K562 (cell line): ENCODE data around the gene PLEKHG5. TPM values are rescaled to one million over a fixed set of nuclear protein-coding genes. Genes with fewer than 3 reads are reported as not detected.

ENCODE experiments used
- ATAC-seq: fragments of 200-7000 bp; cut with Tn5 transposase; 3 replicates; pipeline ENCODE4 v1.9.1; 2020; ENCODE audit warnings: moderate library complexity
- BruUV-seq: library from RNA; stranded (reverse); fragments of 400-500 nt; replicated peaks from 2 replicates; lab custom pipeline; 2021; lab: Mats Ljungman, UMichigan
- CTCF ChIA-PET: fragments of 300-600 bp; formaldehyde crosslinking; extraction: SDS; loops from one replicate; lab custom pipeline; 2021; ENCODE audit warnings: low intra/inter-chr PET ratio; lab: Yijun Ruan, JAX
- POLR2A ChIA-PET: fragments of 300-600, 350-650 bp; sonication (Branson Sonifier 250); formaldehyde crosslinking; extraction: SDS; loops from one replicate; lab custom pipeline; 2021; ENCODE audit warnings: antibody characterized with exemption, inconsistent platforms; lab: Yijun Ruan, JAX
- DNase-seq, 4 experiments: peaks; one replicate each; pipeline versions ENCODE4 v3.0.0 to v3.0.0-alpha.2; 2011 to 2018; ENCODE audit warnings: low spot score in 3 of 4, mixed read lengths in 3 of 4; ENCODE audit errors: extremely low read depth in 1 of 4
- FAIRE-seq: peaks from 2 replicates; lab custom pipeline; 2011; peaks lifted over from hg19 to GRCh38; lab: Jason Lieb, UNC
- H2AFZ ChIP-seq: 2 replicates; pipeline ENCODE4 v1.6.0; 2011; ENCODE audit warnings: low read depth, low read length, control low read depth, inconsistent platforms
- H3K27ac ChIP-seq: fragments of 200-600 bp; 3 replicates; pipeline ENCODE4 v1.8.0; 2011; ENCODE audit warnings: low read depth, mild to moderate bottlenecking, control low read depth, inconsistent platforms, low read length, moderate library complexity, mixed read lengths; ENCODE audit errors: extremely low read depth
- H3K27me3 ChIP-seq, 2 experiments: fragments of 300-600 bp in 1 of 2; 2 replicates in 1 of 2; 3 replicates in 1 of 2; pipeline versions ENCODE4 v1.6.0 to v1.8.0; 2011; ENCODE audit warnings: inconsistent platforms in 2 of 2, low read length in 2 of 2, mild to moderate bottlenecking in 1 of 2, mixed read lengths in 1 of 2, moderate library complexity in 1 of 2; ENCODE audit not compliant: control insufficient read depth in 2 of 2, insufficient read depth in 2 of 2
- H3K36me3 ChIP-seq: fragments of 300-600 bp; 3 replicates; pipeline ENCODE4 v1.8.0; 2011; ENCODE audit warnings: mild to moderate bottlenecking, low read length, inconsistent platforms; ENCODE audit not compliant: control insufficient read depth, insufficient read depth
- H3K4me1 ChIP-seq, 2 experiments: fragments of 200-600 bp in 1 of 2; replicated peaks in 1 of 2; 2 replicates in 1 of 2; 3 replicates in 1 of 2; pipeline versions ENCODE4 v1.5.1 to v1.8.0; 2011; ENCODE audit warnings: inconsistent platforms in 2 of 2, low read length in 2 of 2, mild to moderate bottlenecking in 1 of 2, mixed read lengths in 1 of 2, moderate library complexity in 1 of 2; ENCODE audit not compliant: control insufficient read depth in 2 of 2, insufficient read depth in 2 of 2
- H3K4me2 ChIP-seq: 2 replicates; pipeline ENCODE4 v1.6.1; 2011; ENCODE audit warnings: low read length, control low read depth, inconsistent platforms, mixed read lengths; ENCODE audit not compliant: insufficient read depth
- H3K4me3 ChIP-seq: fragments of 200-600 bp; sonication (generic), shearing (Covaris generic); 2 replicates; pipeline ENCODE4 v1.5.1; 2016; ENCODE audit warnings: control low read depth, inconsistent platforms
- H3K79me2 ChIP-seq: fragments of 200-600 bp; 3 replicates; pipeline ENCODE4 v1.8.0; 2011; ENCODE audit warnings: low read length, inconsistent platforms; ENCODE audit not compliant: control insufficient read depth, insufficient read depth
- H3K9ac ChIP-seq, 2 experiments: 2 replicates each; pipeline versions ENCODE4 v1.6.0 to v1.6.1; 2011; ENCODE audit warnings: low read depth in 2 of 2, low read length in 2 of 2, control low read depth in 1 of 2, inconsistent platforms in 1 of 2, mild to moderate bottlenecking in 1 of 2, mixed read lengths in 1 of 2; ENCODE audit not compliant: insufficient read depth in 1 of 2
- H3K9me1 ChIP-seq: one replicate; pipeline ENCODE4 v1.6.0; 2011; ENCODE audit warnings: inconsistent platforms, mild to moderate bottlenecking, low read length, moderate library complexity; ENCODE audit not compliant: control insufficient read depth, insufficient read depth
- H3K9me3 ChIP-seq: replicated peaks from 2 replicates; pipeline ENCODE4 v1.5.1; 2011; ENCODE audit warnings: low read depth, low read length, inconsistent platforms; ENCODE audit not compliant: control insufficient read depth, insufficient read depth
- H4K20me1 ChIP-seq: replicated peaks from 2 replicates; pipeline ENCODE4 v1.6.1; 2011; ENCODE audit warnings: low read length, inconsistent platforms, mixed read lengths; ENCODE audit not compliant: control insufficient read depth, insufficient read depth
- CTCF ChIP-seq, 3 experiments: IDR thresholded peaks in 2 of 3; conservative IDR thresholded peaks in 1 of 3; 2 replicates each; pipeline ENCODE4 v1.5.1; 2011 to 2012; ENCODE audit warnings: low read length in 3 of 3, mild to moderate bottlenecking in 3 of 3, control low read depth in 2 of 3, improper control_type of control experiment in 1 of 3, inconsistent platforms in 1 of 3, low read depth in 1 of 3, mixed read lengths in 1 of 3, moderate library complexity in 1 of 3; ENCODE audit not compliant: insufficient read depth in 2 of 3
- E4F1 ChIP-seq: fragments of 250-450 bp; sonication (Bioruptor Pico); IDR thresholded peaks from 2 replicates; pipeline ENCODE4 v1.5.0; 2021; ENCODE audit warnings: mild to moderate bottlenecking, borderline replicate concordance
- FOXJ2 ChIP-seq: fragments of 200-800 bp; sonication (Bioruptor generic); IDR thresholded peaks from 2 replicates; pipeline ENCODE4 v1.6.1; 2016; ENCODE audit warnings: missing genetic modification characterization, missing compliant biosample characterization
- HNRNPUL1 ChIP-seq: fragments of 200-400 bp; formaldehyde crosslinking; IDR thresholded peaks from 2 replicates; pipeline ENCODE4 v1.6.1; 2017; ENCODE audit warnings: low read length
- IFI16 ChIP-seq: fragments of 250-450 bp; sonication (Bioruptor Pico); IDR thresholded peaks from 2 replicates; pipeline ENCODE4 v2.1.2; 2022; ENCODE audit warnings: mild to moderate bottlenecking, inconsistent platforms
- KDM2B ChIP-seq: fragments of 250-450 bp; sonication (Bioruptor Pico); IDR thresholded peaks from 2 replicates; pipeline ENCODE4 v1.8.0; 2021; ENCODE audit warnings: mild to moderate bottlenecking, moderate library complexity
- MYC ChIP-seq, 2 experiments: fragments of 250-450 bp in 1 of 2; sonication (Bioruptor Pico) in 1 of 2; IDR thresholded peaks; 2 replicates each; pipeline versions ENCODE4 v1.5.1 to v1.6.1; 2012 to 2021; ENCODE audit warnings: low read depth in 2 of 2, borderline replicate concordance in 1 of 2, improper control_type of control experiment in 1 of 2, low read length in 1 of 2, mild to moderate bottlenecking in 1 of 2, moderate library complexity in 1 of 2
- NR2F6 ChIP-seq: fragments of 450-650 bp; formaldehyde crosslinking; IDR thresholded peaks from 2 replicates; pipeline ENCODE4 v1.4.0; 2020; ENCODE audit warnings: mild to moderate bottlenecking
- PATZ1 ChIP-seq: fragments of 250-450 bp; sonication (Bioruptor Pico); IDR thresholded peaks from 2 replicates; pipeline ENCODE4 v1.5.0; 2020; ENCODE audit warnings: mild to moderate bottlenecking, borderline replicate concordance
- RBM39 ChIP-seq: fragments of 200-400 bp; formaldehyde crosslinking; optimal IDR thresholded peaks from 2 replicates; pipeline ENCODE3; 2018; ENCODE audit warnings: low read depth, low read length
- TCFL5 ChIP-seq: fragments of 250-450 bp; sonication (Bioruptor Pico); conservative IDR thresholded peaks from 2 replicates; pipeline ENCODE4 v1.6.1; 2021; ENCODE audit warnings: mild to moderate bottlenecking, moderate library complexity, matching md5 sums
- TOE1 ChIP-seq, 2 experiments: fragments of 450-650 bp in 1 of 2; sonication (generic) in 1 of 2; formaldehyde crosslinking in 1 of 2; IDR thresholded peaks; 2 replicates each; pipeline versions ENCODE4 v1.7.1 to v1.8.0; 2016 to 2022; ENCODE audit warnings: borderline replicate concordance in 2 of 2, mild to moderate bottlenecking in 2 of 2, antibody characterized with exemption in 1 of 2, inconsistent platforms in 1 of 2, low read depth in 1 of 2, missing genetic modification reagents in 1 of 2, moderate library complexity in 1 of 2
- WGBS: fragments of 100-300 bp; shearing (Covaris generic); methylation state at CpG from one replicate; pipeline ENCODE4 v1.1.6; 2016; ENCODE audit warnings: low coverage, mixed read lengths; ENCODE audit not compliant: insufficient coverage; ENCODE audit errors: missing lambda C conversion rate; 5-methylcytosine and 5-hydroxymethylcytosine counted together
- in situ Hi-C: fragments of 300-500 bp; cut with MboI; formaldehyde crosslinking; loops from 4 replicates; pipeline ENCODE4 v1.15.0; 2018; ENCODE audit warnings: inconsistent platforms, mixed read lengths
- intact Hi-C: fragments of 100-400 bp; cut with micrococcal nuclease; formaldehyde crosslinking; loops from 2 replicates; pipeline ENCODE4 v1.14.2; 2022
- polyA plus RNA-seq, 8 experiments: library from polyadenylated mRNA; depleted of rRNA in 4 of 8; stranded (reverse) in 5 of 8; unstranded in 3 of 8; fragments of >200 nt; fragmentation: Nextera tagmentation in 2 of 8; fragmentation: Illumina TruSeq in 1 of 8; extraction: Ambion mirVana in 2 of 8; extraction: Trizol in 1 of 8; gene quantifications; 2 replicates each; pipeline versions ENCODE4 v1.2.1 to v1.2.3, GENCODE V29; 2011 to 2014; ENCODE audit warnings: inconsistent platforms in 1 of 8, missing spikeins in 1 of 8
- total RNA-seq, 7 experiments: library from RNA; depleted of rRNA in 6 of 7; stranded (reverse); fragments of >200 nt in 6 of 7; fragmentation: Illumina TruSeq in 2 of 7; extraction: Trizol in 2 of 7; gene quantifications; 2 replicates each; pipeline versions ENCODE4 v1.2.1 to v1.2.3, GENCODE V29; 2011 to 2021; ENCODE audit warnings: low replicate concordance in 1 of 7

PLEKHG5 gene
- total and polyA plus RNA-seq, 9 of the 15 experiments (the other 6 are each of a cell fraction or from before 2014, with no cell fraction given), result 0.04 to 0.29 (median 0.09) TPM; not detected in 3

- intact Hi-C loops, result no loop called here
- no peak for FAIRE-seq
- peak overlapping the region; percentile 62 for H3K4me2 ChIP-seq
- peaks cover 13 to 50% of the 10 kb centered on the region in 2 experiments; a peak in 4 of 5 replicates for H3K27me3 ChIP-seq
- in situ Hi-C loops, result no loop called here
- 15% methylated on average over 67 of the region's 101 CpGs for WGBS
- peaks cover 3% of the 10 kb centered on the region for H3K9me1 ChIP-seq
- peaks cover 38% of the 10 kb centered on the region for H4K20me1 ChIP-seq
- BruUV-seq, result no TSS peak
- POLR2A ChIA-PET, result interaction anchor here (0.6 to 1.1 kb wide), 5 partner anchors 8 to 83 kb away, joined by 3 to 5 read pairs (median 4); no protein-coding TSS in a partner anchor
- no peaks in the 10 kb centered on the region for H3K79me2 ChIP-seq
- CTCF ChIA-PET, result no interaction called here
- no peak overlapping the region for H3K27ac ChIP-seq
- H3K9ac ChIP-seq, result peak overlapping the region in 1 of 2 experiments; percentile 82; a peak in 1 of 4 replicates
- no peaks in the 10 kb centered on the region for H3K9me3 ChIP-seq
- DNase-seq, result peak; percentile 93 to 97 (median 96)
- H3K36me3 ChIP-seq, result no peaks in the 10 kb centered on the region; the same call in 2 of the 3 replicates
- ATAC-seq, result peak; percentile 95
- peak overlapping the region; percentile 26 for H3K4me3 ChIP-seq
- H3K4me1 ChIP-seq, result peaks cover 0 to 35% of the 10 kb centered on the region in 2 experiments; a peak in 2 of 5 replicates
- H2AFZ ChIP-seq, result peak overlapping the region; percentile 78
- TF ChIP-seq E4F1 (CRISPR knock-in tag), result no peak
- no peak for TF ChIP-seq NR2F6 (CRISPR knock-in tag)
- TF ChIP-seq PATZ1 (CRISPR knock-in tag), result no peak
- no peak for TF ChIP-seq TOE1 (IDR thresholded peaks at IDR 0.05; ENCODE audit: borderline replicate concordance)
- TF ChIP-seq TOE1 (CRISPR knock-in tag; IDR thresholded peaks at IDR 0.05; ENCODE audit: borderline replicate concordance, low read depth), result no peak
- no peak for TF ChIP-seq TCFL5
- no peak for TF ChIP-seq RBM39
- TF ChIP-seq FOXJ2, result no peak
- TF ChIP-seq HNRNPUL1, result no peak
- TF ChIP-seq MYC (IDR thresholded peaks at IDR 0.05; ENCODE audit: low read depth, low read length), result peak; percentile 20; the same call in 1 of the 2 replicates
- 0 out of 2 replicates have a peak, but pooled peaks have one; percentile 25 for TF ChIP-seq MYC (CRISPR knock-in tag; IDR thresholded peaks at IDR 0.05; ENCODE audit: borderline replicate concordance, low read depth)
- peak in 2 of 3 experiments; percentile 43 to 64; a peak in 5 of 6 replicates for TF ChIP-seq CTCF (IDR thresholded peaks at IDR 0.05 in 2 of 3, conservative IDR thresholded peaks at IDR 0.05 in 1 of 3; ENCODE audit: insufficient read depth in 2 of 3, low read depth in 1 of 3, low read length in 3 of 3)
- no peak for TF ChIP-seq IFI16 (CRISPR knock-in tag)
- TF ChIP-seq KDM2B (CRISPR knock-in tag), result peak; percentile 81
Measured at GRCh38 chr1:6440198-6441126, 51.0 kb downstream of the PLEKHG5 start.
